GM18505 (cell line): ENCODE measurements around the gene UBE2H.

Source experiments
- ATAC-seq: cut with Tn5 transposase; IDR thresholded peaks from one replicate; pipeline ENCODE4 v1.9.1; 2021; ENCODE audit not compliant: unreplicated experiment
- POLR2A ChIP-seq: IDR thresholded peaks from 4 replicates; pipeline ENCODE4 v1.6.1; 2011; ENCODE audit warnings: borderline replicate concordance; ENCODE audit not compliant: insufficient read depth, insufficient read length; ENCODE audit errors: extremely low read depth

The UBE2H gene

DNA sequence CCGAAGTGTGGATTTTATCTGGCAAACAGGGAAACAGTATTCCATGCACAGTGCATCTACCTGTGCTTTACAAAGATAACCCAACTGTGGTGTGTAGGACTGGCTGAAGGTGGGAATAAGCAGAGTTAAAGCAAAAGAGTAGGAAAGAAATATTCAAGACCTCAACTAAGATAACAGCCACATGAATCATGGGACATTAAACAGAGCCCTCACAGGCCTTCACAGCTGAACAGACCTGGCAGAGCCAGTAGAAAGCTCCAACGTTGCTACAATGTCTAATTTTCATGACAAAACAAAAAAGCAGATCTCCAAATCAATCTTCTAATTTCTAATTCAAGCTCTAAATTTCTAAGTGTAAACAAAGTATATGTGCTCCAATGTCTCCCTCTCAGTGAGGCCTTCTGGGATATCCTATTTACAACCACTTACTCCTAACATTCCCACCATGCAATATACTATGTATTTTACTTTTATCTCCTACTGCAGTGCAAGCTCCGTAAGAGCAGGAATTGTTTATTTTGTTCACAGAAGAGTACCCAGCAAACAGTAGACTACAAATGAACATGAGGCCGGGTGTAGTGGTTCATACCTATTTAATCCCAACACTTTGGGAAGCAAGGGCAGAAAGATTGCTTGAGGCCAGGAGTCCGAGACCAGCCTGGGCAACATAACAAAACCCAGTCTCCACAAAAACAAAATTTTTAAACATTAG is 63.5 kb downstream of the UBE2H start:
- TF ChIP-seq POLR2A, result no peak
- no peak for ATAC-seq

DNA sequence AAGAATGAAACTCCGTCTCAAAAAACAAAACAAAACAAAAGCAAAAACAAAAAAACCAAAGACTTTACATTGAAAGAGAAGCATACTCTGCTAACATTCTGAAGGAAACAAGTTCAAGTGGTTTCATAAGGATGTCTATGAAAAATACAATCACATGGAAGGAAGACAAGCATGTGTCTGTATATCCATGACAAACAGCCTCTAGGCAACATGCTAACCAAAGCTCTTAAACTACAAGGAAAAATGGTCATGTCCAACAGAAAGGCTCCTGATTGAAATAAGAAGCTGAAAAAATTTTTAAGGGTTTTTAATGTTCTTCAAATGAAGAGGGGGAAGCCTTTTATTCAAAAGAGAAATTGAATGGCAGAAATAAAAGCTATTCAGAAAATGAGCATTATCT is 64.9 kb downstream of the UBE2H start:
- no peak for TF ChIP-seq POLR2A
- no peak for ATAC-seq

DNA sequence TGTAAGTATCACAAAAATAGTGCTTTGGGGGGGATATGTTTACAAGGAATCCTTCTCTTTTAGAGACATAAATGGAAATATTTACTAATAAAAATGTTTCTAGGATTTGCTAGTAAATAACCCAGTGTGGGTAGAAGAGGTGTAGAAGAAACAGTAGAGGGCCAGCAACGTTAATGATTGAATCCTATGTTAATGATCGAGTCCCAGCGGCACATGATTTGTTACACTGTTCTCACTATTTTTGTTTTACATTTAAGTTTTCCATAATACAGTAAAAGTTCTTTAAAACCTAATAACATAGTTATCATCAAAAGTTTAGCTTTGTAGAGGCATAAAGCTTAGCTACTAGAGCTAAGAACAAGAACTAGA is 66.0 kb downstream of the UBE2H start:
- no peak for TF ChIP-seq POLR2A
- ATAC-seq, result no peak

DNA sequence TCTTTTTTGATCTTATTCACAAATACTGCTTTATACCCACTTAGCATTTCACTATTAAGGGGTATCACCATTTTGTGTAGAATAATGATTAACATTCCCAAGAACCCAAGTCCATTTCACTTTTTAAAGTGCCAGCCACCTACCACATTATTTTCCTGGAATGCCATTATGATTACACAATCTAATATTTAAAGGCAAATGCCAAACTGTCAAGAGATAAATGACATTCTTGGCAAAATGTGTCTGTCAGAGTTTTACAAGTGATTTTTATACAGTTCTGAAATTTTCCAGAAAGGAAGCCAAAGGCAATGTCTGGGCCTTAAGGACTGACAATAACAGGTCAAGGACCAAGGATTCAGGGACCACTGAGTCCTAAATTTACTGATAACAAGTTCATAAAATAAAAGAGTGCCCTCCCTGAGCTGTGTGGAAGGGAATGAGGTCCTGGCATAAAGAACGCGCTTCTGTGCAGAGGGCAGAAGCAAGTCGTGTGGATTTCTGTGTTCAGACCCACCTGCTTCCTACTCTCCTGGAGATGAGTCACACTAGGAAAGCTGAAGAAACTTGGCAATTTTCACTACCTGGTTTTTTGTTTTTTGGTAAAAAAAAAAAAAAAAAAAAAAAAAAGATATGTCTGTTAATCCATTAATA is 66.5 kb downstream of the UBE2H start:
- ATAC-seq, result no peak

DNA sequence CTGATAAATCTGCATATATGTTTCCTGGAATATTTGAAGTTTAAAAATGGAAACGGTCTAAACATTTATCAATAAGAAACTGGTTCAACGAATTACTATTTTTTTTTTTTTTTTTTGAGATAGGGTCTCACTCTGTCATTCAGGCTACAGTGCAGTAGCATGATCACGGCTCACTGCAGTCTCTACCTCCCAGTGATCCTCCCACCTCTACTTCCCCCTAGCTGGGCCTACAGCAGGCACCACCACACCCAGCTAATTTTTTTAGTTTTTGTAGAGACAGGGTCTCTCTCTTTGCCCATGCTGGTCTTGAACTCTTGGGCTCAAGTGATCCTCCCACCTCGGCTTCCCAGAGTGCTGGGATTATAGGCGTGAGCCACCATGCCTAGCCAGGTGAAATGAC is 68.3 kb downstream of the UBE2H start:
- TF ChIP-seq POLR2A, result no peak
- ATAC-seq, result no peak

More for the DNA sequence above, 66.5 kb downstream of the UBE2H start:
- TF ChIP-seq POLR2A, result no peak

DNA sequence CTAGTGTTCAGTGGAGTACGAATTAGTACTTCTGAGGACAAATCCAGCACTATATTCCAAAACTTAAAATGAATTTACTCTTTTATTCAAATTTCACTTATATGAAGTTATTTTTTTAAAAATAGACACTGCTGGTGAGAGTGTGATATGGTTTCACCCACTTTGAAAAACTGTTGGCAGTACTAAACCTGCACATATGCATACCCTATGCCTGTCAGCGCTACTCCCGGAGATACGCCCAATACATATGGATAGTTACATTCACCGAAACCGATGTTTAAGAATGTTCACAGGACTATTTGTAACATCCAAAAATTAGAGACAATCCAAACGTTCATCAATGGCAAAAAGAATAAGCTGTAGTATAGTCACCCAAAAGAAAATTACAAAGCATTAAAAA is 69.6 kb downstream of the UBE2H start:
- no peak for ATAC-seq
- no peak for TF ChIP-seq POLR2A

DNA sequence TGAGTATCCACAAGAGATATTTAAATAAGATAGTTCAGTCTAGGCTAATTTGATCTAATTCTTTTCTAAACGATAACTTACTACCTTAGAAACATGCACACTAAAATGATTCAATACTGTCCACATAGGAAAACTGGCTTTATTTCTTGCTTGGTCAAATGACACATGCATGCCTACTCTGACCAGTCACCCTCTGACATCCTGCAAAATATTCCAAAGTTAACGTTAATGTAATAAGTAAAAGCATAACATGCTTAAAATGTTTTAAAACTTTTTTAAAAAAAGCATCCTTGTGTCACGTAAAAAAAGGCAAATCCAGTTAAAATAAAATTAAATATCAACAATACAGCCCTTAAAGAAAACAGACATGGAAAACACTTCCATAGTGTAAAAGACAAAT is 70.2 kb downstream of the UBE2H start:
- no peak for ATAC-seq

DNA sequence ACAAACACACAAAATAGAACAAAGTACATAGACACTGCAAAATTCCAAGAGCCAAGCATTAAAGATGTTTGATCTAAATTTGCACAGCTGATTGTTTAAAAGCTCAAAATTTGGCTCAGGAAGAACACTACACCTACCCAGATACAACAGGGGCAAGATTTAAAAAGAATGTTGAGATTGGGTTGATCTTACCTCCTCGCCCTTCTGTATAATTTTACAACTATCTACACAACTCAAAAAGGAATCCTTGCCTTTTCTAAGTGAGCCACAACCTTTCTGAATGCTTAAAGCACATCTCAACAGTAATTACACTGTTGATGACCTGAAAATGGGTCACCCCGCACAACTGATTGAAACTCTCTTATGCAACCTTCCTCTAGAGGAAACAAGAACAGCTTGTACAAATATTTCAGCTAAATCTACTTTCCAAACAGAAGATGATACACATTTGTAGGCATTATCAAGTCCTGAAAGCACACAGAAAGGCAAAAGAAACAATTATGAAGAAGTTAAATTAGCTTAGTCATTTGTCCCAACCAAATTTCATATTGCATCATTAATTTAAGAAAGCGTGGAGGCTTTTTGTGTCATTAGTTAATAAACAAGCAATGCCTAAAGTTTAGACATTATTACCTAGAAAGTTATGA is 75.5 kb downstream of the UBE2H start:
- ATAC-seq, result no peak
- TF ChIP-seq POLR2A, result no peak

More for the DNA sequence above, 70.2 kb downstream of the UBE2H start:
- no peak for TF ChIP-seq POLR2A

DNA sequence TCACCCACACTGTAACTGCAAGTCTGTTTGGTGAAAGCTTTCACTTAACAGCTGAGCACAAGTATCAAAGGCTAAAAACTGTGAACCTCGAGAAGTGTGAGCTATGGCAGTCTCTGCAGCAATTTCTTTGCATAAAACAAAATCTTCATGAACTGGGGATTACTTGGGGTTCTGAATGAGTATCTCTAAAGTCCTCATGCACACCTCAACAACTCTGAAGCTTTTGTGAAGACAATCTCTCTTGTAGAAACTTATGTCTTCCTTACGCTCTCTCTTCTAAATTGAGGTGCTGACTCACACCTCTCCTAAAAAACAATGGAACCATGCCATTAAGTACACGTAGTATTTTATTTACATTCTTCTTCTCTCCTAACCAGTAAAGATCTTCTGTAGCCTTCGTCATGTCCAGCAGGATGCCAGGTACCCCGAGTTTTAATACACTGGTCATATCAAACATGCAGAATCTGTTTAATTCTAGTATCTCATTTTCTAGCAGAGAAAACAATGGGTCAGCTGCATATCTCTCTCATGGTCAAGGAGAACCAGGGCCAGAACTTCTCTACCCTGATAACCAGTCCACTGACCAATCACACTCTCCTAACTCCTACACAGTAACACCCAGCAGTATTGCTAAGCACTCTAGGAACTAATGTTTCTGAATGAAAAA is 76.9 kb downstream of the UBE2H start:
- no peak for TF ChIP-seq POLR2A
- ATAC-seq, result no peak

DNA sequence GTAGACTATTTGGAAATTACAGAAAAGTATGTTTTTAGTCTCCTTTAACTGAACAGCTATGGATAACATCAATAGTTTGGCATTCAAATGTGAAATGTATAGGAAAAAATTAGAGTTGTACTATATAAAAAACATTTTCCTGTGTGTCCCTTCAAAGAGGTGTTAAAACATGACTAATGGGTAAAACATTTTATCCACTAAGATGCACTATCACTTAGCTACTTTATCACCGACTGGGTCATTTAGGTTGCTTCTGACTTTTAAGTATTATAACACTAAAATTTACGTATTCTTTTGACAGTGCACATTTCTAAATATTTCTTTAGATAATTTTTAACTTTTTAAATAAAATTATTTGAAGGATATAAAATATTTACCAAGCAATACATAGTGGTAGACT is 77.6 kb downstream of the UBE2H start:
- no peak for ATAC-seq
- no peak for TF ChIP-seq POLR2A

DNA sequence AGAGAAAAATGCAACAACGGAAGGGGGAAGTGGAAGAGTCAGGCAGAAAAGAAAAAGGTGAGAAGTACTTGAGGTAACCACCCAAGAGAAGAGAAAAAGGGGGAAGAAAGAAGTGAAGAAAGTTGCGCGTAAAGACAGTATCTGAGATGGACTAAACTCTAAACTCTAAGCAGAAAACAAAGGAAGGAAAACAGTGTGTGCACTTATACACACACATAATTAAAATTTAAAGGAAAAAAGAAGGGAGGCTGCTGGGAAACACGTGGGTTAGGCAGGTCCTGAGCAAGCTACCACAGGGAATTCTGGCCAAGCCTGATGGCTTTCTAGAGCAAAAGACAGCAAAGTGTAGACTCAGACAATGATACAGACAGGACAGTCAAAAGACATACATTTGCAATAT is 78.0 kb downstream of the UBE2H start:
- ATAC-seq, result no peak
- no peak for TF ChIP-seq POLR2A

DNA sequence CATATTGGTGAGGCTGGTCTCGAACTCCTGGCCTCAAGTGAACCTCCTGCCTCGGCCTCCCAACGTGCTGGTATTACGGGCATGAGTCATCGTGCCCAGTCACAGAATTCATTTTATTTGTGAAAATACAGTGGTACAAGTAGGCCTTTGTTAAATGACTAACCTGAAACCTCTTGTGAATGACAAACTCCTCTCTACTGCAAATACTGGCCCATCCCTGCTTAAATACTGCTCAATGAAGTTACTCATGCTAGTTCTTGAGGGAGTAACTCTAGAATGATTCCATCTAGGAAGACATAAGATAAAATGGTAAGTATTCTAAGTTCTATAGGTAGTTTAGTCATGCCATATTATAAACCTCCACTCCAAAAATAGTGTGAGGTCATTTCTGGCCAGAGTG is 80.7 kb downstream of the UBE2H start:
- TF ChIP-seq POLR2A, result no peak
- ATAC-seq, result no peak

DNA sequence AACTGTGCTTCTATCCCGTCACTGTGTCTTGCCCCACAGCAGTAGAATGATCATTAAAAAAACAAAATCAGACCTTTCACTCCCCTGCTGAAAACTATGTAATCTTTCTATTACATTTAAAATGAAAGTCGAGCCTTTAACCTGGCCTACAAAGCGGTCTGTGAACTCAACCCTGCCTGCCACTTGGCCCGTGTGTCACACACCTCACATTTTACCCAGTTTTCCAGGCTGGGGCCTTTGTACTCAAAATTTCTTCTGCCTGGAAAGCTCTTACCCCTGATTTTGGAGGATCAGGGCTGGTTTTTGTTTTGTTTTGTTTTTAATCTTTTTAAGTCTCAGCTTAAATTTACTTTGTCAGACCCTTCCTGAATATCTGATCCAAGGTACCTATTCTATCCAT is 82.1 kb downstream of the UBE2H start:
- TF ChIP-seq POLR2A, result no peak
- ATAC-seq, result no peak
